Posterior vena cava (tissue), 2 donors: Measurements from ENCODE around the gene NDUFB6. TPM values are rescaled to one million over a fixed set of nuclear protein-coding genes. Genes with fewer than 3 reads are reported as not detected.
A peak's percentile ranks its signal among the peaks of the same experiment; 100 is the strongest.
"Not testable (repeated sequence)": the region's sequence is repeated elsewhere in the genome, so short reads cannot be mapped to it uniquely, and the experiment has no call there.

Experiments
- DNase-seq: peaks from one replicate; pipeline ENCODE4 v3.0.0-alpha.2; 2020; ENCODE audit warnings: low spot score
- intact Hi-C, 2 donors: fragments of 100-400 bp; cut with DNase I; formaldehyde crosslinking; loops; one replicate each; pipeline versions ENCODE4 v1.14.1 to v1.14.2; 2022 to 2023
- total RNA-seq, 2 donors: library from RNA; stranded (reverse); fragmentation: NEBNext Ultra II Directional; extraction: Animal tissue kit (Norgen Biotek cat#: 25700); gene quantifications; one replicate each; pipeline ENCODE4 v1.2.1, GENCODE V29; 2021
- donor health status: DM: yes; HTN: yes; CAD: no.
- donor health status: DM: yes; HTN: yes; CAD: no.

The NDUFB6 gene
- total RNA-seq, 2 donors from 2014 or later: 43.4 to 51.8 TPM

GRCh38 chr9:32526041-32526706 is 46.8 kb downstream of the NDUFB6 start, which contains the start of gene RIGI:
TSS of gene RIGI (minus strand) at chr9:32526196. CDS start at chr9:32526166, 30 bp downstream.
- DNase-seq: peak; percentile 98
- intact Hi-C loops: no loop called here

- DNase-seq: no peak
- intact Hi-C loops: no loop called here
Observed at GRCh38 chr9:32525709-32526030, 47.3 kb downstream of the NDUFB6 start.

GRCh38 chr9:32524892-32525708 is 47.9 kb downstream of the NDUFB6 start:
- intact Hi-C loops: no loop called here
- DNase-seq: no peak

GRCh38 chr9:32524558-32524891 is 48.4 kb downstream of the NDUFB6 start:
- intact Hi-C loops, DNase-seq: not testable (repeated sequence)

- intact Hi-C loops: no loop called here
- no peak for DNase-seq
Observed at GRCh38 chr9:32523910-32524309, 49.0 kb downstream of the NDUFB6 start.

- intact Hi-C loops: no loop called here
- DNase-seq: no peak
Observed at GRCh38 chr9:32518276-32518675, 54.7 kb downstream of the NDUFB6 start.

GRCh38 chr9:32516241-32516640 is 56.7 kb downstream of the NDUFB6 start:
- intact Hi-C loops: no loop called here

DNA sequence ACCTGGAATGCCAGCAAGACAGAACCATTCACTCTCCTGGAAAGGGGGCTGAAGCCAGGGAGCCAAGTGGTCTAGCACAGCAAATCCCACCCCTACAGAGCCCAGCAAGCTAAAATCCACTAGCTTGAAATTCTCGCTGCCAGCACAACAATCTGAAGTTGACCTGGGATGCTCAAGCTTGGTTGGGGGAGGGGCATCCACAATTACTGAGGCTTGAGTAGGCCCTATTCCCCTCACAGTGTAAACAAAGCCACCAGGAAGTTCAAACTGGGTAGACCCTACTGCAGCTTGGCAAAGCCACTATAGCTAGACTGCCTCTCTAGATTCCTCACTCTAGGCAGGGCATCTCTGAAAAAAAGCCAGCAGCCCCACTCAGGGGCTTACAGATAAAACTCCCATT is 64.2 kb downstream of the NDUFB6 start:
- no peak for DNase-seq
- intact Hi-C loops: no loop called here

More at GRCh38 chr9:32516241-32516640, 56.7 kb downstream of the NDUFB6 start:
- no peak for DNase-seq

GRCh38 chr9:32503008-32503407 is 70.0 kb downstream of the NDUFB6 start:
- no peak for DNase-seq
- intact Hi-C loops: no loop called here

Other genes with a start within 250 kb of the NDUFB6 start
- gene ACO1, start 188.5 kb downstream of the NDUFB6 start, total RNA-seq: 10 to 100 TPM; 32.7 to 35.7 TPM
- 10 to 100 TPM in 1 of 2 donors, 1 to 10 TPM in 1; 7.7 to 12.7 TPM for gene RIGI, start 47.0 kb downstream of the NDUFB6 start, total RNA-seq
- gene SMIM27, start 20.8 kb downstream of the NDUFB6 start, total RNA-seq: 10 to 100 TPM in 1 of 2 donors, 1 to 10 TPM in 1; 9.6 to 10.7 TPM
- gene TOPORS, start 20.6 kb downstream of the NDUFB6 start, total RNA-seq: 10 to 100 TPM; 11.6 to 14.1 TPM
- under 1 TPM in 1 of 2 donors, not detected in 1; 0.05 TPM for gene TAF1L, start 62.5 kb upstream of the NDUFB6 start, total RNA-seq
- not detected for gene TMEM215, start 210.4 kb upstream of the NDUFB6 start, total RNA-seq